GM18873 (cell line): ENCODE data around the gene TM9SF1.
A peak's percentile ranks its signal among the peaks of the same experiment; 100 is the strongest.

Experiments
- ATAC-seq: cut with Tn5 transposase; IDR thresholded peaks from one replicate; pipeline ENCODE4 v1.9.1; 2021; ENCODE audit warnings: mild to moderate bottlenecking, moderate library complexity, moderate number of reproducible peaks; ENCODE audit not compliant: unreplicated experiment, low FRiP score

Gene TM9SF1

DNA sequence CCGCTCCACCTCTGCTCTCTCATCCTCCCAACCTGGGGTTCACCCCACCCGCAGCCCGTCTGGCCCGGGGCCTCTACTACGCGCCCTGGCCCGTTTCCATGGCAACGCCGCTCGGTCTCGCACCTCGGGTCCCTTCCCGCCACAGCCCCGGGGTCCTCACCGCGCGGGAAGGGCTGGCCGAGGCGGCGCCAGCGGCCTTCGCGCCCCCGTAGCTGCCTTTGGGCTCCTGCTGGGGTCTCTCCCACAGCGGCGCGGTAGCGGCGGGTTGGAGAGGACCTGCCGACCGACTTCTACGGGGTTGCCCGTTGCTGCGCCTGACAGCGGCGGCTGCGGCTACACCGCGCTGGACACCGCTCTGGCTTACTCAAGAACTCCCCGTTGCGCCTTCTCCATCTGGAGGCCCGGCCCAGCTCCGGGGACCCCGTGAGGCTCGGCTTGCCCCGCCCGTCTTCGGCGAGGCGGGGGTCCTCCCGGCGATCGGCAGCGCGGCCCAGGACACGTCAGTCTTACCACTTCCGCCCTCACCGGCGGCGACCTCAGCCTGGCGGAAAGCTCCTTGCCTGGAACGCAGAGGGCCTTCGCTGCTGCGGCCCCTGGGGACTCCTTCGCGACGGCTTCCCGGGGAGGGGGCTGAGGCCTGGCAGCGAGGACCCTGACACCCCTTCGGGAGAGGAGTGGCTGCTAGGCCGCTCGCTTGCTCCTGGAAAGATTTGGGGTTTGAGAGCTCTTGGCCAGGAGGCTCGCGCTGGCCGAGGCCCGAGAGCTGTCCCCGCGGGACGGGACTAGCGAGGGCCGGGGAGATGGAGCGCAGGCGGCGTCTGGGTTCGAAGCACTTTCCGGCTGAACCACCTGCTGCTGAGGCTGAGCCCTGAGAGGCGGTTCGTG, at the start of gene TM9SF1:
TM9SF1 (minus strand) TSS at position 256 of the 885 bp plus-strand sequence. CDS start 422 bp downstream, outside the sequence.
- peak; percentile 86 for ATAC-seq

DNA sequence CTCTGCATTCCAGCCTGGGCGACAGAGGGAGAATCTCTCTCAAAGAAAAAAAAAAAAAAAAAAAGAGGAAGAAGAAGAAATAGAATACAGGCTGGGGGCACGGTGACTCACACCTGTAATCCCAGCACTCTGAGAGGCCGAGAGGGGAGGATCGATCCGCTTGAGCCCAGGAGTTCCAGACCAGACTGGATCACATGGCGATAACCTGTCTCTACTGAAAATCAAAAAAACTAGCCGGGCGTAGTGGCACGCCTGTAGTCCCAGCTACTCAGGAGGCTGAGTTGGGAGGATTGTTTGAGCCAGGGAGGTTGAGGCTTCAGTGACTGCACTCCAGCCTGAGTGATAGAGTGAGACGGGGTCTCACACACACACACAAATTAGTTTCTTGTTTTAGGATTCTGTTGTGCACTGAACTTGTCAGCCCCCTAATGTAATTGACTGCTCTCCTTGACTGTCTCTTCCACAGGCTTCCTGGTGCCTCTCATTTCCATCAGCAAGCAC, 48.1 kb upstream of the TM9SF1 start:
- no peak for ATAC-seq

DNA sequence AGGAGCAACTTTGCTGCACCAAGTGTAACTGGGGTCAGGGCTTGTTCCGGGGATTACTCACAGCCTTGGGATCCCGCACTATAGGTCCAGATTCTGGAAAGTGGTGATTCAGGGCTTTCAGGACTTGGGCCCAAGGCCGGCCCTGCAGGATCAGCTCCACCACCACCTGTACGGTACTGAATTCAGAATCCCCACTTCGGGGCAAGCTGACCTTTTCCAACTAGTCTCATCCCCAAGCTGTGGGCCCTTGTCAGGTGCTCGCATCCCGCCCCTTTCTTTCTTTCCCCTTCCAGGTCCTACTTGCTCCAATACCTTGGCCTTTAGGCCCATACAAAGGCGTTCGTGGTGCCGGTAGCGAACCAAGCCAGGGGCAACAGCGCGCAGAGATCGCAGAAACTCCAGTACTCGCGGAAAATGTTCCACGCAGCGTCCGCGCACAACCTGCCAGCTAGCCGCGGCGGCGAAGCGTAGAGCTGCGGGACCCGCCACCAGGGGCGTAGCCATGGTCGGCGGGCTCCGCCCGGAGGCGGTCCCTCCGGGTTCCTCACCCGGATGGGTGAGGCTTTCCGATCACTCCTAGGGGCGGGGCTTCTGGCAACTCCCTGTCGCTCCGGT, 46.7 kb upstream of the TM9SF1 start:
- ATAC-seq, result peak; percentile 52

GRCh38 chr14:24240110-24240918, 45.1 kb upstream of the TM9SF1 start:
- ATAC-seq, result no peak

- ATAC-seq, result no peak
Observed at GRCh38 chr14:24238527-24239037, 43.3 kb upstream of the TM9SF1 start.

DNA sequence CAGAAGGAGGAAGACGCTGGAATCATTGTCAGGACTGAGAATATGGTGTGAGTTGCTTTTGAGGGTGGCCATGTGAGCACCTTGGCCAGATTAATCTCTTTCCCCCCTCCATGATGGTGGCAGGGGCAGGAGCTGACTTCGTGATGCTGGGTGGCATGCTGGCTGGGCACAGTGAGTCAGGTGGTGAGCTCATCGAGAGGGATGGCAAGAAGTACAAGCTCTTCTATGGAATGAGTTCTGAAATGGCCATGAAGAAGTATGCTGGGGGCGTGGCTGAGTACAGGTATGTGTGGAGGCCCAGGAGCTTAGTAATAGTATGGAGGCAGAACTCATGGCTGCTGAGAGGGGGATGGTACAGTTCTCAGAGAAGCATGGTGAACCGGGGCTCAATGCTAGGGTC, 42.9 kb upstream of the TM9SF1 start:
- ATAC-seq, result no peak

- ATAC-seq, result no peak
Observed at GRCh38 chr14:24237463-24237955, 42.3 kb upstream of the TM9SF1 start.

DNA sequence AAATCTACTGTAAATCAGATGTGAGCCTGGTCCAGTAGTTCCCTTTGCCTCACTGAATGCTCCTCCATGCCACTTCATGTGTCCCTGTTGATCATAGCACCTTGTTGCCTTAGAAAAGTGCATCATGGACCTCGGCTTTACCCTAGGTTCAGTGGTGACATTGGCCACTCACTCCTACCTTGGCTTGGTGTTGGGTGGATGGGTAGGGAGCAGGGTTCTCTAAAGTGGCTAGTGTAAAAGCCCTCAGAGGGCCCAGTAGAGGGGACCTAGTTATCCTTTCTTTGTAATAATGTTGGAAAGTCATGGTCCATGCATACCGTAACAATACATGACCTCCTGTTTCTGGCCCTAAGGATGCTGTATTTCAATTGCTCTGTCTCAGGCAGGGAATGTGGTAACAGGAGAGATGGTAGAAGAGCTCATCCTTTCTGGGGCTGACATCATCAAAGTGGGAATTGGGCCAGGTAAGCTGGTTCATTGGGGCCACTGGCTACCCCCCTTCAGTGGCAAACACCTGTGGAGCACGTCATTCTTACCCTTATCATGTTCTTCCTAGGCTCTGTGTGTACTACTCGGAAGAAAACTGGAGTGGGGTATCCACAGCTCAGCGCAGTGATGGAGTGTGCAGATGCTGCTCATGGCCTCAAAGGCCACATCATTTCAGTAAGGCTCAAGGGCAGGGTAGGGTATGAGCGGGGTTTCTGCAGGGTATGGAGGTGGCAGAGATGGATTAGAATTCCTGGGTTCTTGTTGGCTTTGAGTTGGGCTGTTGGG, 41.6 kb upstream of the TM9SF1 start:
- ATAC-seq, result no peak

GRCh38 chr14:24235804-24236688, 40.8 kb upstream of the TM9SF1 start:
- no peak for ATAC-seq

DNA sequence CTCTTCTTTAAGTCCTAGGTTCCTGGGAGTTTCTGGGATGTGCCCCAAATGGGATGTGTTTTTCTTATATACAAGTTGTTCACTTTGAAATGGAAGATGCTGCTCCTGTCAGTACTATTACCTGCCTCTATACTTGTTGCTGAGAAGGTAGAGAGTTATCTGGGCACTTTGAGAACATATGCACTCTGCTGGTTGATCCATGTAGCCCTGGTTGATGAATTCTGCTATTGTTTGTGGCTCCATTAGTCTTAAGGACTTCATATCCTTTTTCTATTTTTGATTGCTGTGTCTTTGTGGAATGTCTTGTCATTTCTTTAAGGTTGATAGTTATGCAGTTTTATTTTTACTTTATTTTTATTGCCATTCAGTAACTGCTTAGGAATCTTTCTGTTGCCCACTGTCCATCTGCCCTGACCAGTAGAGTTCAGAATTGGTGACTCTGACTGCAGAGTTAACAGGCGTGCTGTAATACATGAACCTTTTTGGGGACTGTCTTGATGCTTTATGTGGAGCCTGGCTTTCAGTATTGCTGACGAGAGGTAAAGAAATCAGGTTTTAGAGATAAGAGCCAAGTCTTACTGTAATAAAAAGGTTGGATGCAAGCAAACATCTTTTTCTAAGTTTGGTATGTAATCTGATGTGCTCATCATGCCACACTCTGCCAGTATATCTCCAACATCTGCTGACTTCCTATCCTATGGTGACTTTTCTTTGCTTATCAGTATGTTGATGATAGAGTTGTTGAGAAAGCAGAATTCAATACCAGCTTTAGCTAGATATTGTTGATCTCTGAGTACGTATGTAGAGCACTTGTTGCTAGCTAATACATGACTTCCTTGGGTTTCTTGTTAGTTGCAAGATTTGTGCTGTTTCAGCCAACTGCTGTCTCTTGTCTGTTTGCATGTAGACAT, 39.1 kb upstream of the TM9SF1 start:
- no peak for ATAC-seq

GRCh38 chr14:24233538-24233866, 38.3 kb upstream of the TM9SF1 start:
- no peak for ATAC-seq

DNA sequence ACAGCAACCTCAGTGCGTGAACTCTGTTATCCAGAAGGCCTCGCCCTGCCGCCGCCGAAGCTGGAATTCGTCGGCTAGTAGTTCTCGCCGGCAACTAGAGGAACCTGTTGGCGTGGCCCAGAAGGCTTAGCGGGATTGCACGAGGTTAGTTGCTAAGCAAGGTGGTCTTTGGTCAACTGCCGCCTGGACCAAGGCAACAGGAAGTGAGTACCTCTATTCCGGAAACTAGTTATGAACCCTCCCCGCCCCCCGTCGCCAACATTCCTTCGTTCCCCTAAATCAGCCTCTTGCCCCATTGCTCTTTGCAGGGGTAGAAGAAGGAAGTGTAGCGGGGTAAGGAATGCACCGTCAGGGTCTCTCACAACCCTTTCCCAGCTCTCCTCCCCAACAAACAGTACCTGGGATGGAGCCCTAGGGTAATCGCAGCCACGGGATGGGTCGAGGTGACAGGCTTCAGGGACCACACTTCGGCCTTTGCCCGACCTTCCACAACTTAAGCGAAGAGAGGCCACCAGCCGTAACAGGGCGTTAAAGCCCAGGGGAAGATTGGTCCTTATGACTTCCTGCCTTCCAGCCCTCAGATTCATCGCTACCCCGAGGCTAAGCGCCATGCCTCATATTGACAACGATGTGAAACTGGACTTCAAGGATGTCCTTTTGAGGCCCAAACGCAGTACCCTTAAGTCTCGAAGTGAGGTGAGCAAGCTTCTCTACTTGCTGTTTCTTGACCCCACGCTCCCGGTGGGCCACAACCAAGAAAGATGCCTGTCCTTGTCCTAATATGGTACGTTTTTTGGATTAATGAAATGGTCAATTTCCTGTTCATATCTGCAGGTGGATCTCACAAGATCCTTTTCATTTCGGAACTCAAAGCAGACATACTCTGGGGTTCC, 37.6 kb upstream of the TM9SF1 start, which contains the start of gene GMPR2:
GMPR2 (plus strand) TSS at position 285 of the 893 bp plus-strand sequence; CDS start at position 610, 325 bp downstream.
- ATAC-seq, result peak; percentile 45

DNA sequence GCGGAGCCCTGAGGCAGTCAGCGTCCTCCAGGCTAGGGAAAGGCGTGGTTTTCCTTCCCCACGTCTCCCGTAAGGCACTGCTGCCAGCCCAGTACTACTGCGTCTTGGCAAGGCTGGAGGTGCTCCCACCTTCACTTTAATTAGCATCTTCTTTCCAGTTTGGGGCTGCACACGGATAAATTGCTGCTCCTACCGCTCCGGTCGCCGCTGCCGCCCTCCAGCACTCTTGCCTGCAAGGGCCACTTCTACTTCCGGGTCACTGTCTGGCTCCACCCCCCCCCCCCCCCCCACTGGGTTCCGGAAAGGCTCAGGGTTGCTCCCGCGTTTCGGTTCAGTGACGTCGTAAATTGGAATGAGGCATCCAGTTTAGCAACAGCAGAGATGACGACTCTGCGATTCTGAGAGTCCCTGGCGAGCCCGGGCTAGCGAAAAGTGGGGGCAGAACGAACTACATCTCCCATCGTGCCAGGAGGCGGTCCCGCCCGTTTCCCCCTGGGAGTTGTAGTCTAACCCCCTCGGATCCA, 36.9 kb upstream of the TM9SF1 start, which contains the start of gene NEDD8:
NEDD8 (minus strand) TSS at position 247 of the 524 bp plus-strand sequence; CDS start at position 147, 100 bp downstream.
- ATAC-seq, result peak; percentile 67

DNA sequence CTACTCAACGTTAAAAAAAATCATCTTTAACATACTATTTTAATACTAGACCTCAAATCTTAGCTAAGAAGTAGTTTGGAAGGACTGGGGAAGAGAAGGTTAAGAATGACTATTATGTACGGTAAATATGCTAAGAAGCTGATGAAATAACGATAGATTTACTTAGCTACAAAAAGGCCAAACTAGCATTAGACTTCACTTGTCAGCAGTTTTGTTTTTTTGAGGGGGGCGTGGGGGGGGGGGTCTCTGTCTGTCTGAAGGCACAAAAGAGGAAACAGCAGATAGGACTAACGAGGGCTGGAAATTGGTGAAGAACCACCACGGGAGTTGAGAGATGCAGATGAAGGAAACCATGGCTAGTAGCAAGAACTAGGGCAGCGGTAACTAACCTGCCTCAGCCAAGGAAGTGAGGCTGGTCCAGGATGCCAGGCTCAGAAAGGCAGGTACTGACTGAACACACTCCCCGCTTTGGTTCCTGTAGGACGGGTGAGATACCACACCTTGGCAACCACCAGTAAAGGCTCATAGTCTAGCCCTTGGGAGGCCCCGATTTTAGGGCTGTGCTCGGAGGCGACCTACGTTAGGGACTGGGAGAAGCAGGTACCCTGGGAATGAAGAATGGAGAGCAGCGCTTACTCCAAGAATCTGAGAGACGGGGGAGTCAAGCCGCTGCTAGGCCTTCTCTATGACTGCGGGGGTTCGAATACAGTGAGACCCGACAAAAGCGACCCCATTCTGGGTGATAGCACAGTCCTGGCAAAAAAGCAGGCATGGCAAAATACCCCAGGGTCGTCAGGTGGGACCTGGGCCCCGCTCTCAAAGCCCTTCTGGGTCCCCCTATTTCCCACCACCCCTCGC, 36.3 kb upstream of the TM9SF1 start:
- ATAC-seq, result no peak

- no peak for ATAC-seq
Observed at GRCh38 chr14:24228902-24229301, 33.7 kb upstream of the TM9SF1 start.
